ENCODE results near the gene DCUN1D4. TPM values are rescaled to one million over a fixed set of nuclear protein-coding genes. Genes with fewer than 3 reads are reported as not detected.
"Not testable (repeated sequence)": the region's sequence is repeated elsewhere in the genome, so short reads cannot be mapped to it uniquely, and the experiment has no call there.

The DCUN1D4 gene
- total RNA-seq, 1 donor from 2014 or later: 62.4 TPM

DNA sequence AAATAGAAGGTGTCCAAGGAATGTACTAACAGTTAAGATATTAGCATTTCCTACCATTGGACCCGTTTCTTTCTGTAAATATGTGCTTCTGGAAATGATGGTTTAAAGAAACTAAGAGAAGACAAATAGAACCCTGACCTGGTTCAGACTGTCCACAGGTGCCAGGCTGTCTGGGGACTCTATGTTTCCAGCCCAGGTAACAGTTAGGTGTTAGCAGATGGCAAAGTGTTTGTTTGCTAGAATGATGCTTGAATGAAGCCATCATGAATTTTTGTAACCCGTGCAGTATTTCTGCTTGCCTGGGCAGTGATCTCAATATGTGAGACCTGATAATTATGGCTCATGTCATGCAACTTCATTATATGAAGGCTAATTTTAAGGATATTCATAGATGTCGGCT lies 89.7 kb downstream of the DCUN1D4 start:
- Mint-ChIP-seq H3K27ac (no peak overlapping the region), H3K9me3 (no peaks in the 10 kb centered on the region), H3K4me3 (no peak overlapping the region), H3K27me3 (peaks cover 2% of the 10 kb centered on the region), H3K4me1 (ENCODE audit: unreplicated experiment) (no peaks in the 10 kb centered on the region), H3K36me3 (no peaks in the 10 kb centered on the region)
- DNase-seq (ENCODE audit: extremely low spot score, unreplicated experiment): no peak
- TF ChIP-seq, protein P1, sequence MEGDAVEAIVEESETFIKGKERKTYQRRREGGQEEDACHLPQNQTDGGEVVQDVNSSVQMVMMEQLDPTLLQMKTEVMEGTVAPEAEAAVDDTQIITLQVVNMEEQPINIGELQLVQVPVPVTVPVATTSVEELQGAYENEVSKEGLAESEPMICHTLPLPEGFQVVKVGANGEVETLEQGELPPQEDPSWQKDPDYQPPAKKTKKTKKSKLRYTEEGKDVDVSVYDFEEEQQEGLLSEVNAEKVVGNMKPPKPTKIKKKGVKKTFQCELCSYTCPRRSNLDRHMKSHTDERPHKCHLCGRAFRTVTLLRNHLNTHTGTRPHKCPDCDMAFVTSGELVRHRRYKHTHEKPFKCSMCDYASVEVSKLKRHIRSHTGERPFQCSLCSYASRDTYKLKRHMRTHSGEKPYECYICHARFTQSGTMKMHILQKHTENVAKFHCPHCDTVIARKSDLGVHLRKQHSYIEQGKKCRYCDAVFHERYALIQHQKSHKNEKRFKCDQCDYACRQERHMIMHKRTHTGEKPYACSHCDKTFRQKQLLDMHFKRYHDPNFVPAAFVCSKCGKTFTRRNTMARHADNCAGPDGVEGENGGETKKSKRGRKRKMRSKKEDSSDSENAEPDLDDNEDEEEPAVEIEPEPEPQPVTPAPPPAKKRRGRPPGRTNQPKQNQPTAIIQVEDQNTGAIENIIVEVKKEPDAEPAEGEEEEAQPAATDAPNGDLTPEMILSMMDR (conservative IDR thresholded peaks at IDR 0.05): no peak

DNA sequence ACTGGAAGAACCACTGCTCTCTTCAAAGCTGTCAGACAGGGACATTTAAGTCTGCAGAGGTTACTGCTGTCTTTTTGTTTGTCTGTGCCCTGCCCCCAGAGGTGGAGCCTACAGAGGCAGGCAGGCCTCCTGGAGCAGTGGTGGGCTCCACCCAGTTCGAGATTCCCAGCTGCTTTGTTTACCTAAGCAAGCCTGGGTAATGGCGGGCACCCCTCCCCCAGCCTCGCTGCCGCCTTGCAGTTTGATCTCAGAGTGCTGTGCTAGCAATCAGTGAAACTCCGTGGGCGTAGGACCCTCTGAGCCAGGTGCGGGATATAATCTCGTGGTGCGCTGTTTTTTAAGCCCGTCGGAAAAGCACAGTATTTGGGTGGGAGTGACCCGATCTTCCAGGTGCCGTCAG lies 97.5 kb downstream of the DCUN1D4 start:
- not testable (repeated sequence) for DNase-seq (ENCODE audit: extremely low spot score, unreplicated experiment); H3K9me3 Mint-ChIP-seq; H3K4me3 Mint-ChIP-seq; H3K36me3 Mint-ChIP-seq; H3K4me1 Mint-ChIP-seq (ENCODE audit: unreplicated experiment); H3K27ac Mint-ChIP-seq; H3K27me3 Mint-ChIP-seq

DNA sequence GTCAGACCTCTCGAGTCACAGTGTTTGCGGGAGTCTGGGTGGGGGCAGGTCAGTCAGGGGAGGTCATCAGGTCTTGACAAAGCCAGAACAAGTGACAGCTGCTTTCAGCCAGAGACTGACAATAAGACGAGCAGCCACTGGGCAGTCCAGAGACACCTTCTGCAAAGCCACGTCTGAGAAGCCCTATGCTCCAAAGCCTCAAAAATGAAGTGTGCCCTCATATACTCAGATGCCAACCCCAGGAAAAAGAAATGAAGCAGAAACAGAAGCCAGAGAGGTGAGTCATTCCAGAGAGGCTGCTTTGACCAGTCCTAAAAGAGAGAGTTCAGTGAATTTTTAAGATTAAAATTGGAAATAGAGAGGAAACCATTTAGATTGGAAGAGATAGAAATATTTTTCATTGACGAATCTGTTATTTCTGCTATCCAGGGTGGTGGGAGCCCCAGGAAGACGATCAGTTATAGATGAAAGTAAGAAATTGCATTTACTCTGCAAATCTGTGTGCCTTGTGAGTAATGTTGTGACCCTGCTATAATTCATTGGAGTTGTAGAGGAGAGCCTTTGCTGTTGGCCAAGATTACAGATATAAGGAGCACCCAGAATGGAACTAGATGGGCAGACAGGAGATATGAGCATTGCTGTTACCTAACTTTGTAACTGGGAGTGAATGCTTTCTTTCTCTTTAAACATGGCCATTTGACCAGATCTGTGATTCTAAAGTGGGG lies 99.3 kb downstream of the DCUN1D4 start:
- H3K4me3 Mint-ChIP-seq: no peak overlapping the region
- no peaks in the 10 kb centered on the region for H3K36me3 Mint-ChIP-seq
- H3K27ac Mint-ChIP-seq: no peak overlapping the region
- TF ChIP-seq, protein P1 (conservative IDR thresholded peaks at IDR 0.05): no peak
- DNase-seq (ENCODE audit: extremely low spot score, unreplicated experiment): no peak
- no peaks in the 10 kb centered on the region for H3K4me1 Mint-ChIP-seq (ENCODE audit: unreplicated experiment)
- no peaks in the 10 kb centered on the region for H3K27me3 Mint-ChIP-seq
- no peaks in the 10 kb centered on the region for H3K9me3 Mint-ChIP-seq

- H3K27ac Mint-ChIP-seq: no peak overlapping the region
Observed at GRCh38 chr4:51942833-51943215, 99.9 kb downstream of the DCUN1D4 start.

GRCh38 chr4:51943221-51943620 lies 100.3 kb downstream of the DCUN1D4 start:
- TF ChIP-seq, protein P1 (conservative IDR thresholded peaks at IDR 0.05): no peak
- no peaks in the 10 kb centered on the region for H3K9me3 Mint-ChIP-seq
- no peaks in the 10 kb centered on the region for H3K27me3 Mint-ChIP-seq
- no peak overlapping the region for H3K27ac Mint-ChIP-seq
- no peaks in the 10 kb centered on the region for H3K4me1 Mint-ChIP-seq (ENCODE audit: unreplicated experiment)
- H3K36me3 Mint-ChIP-seq: no peaks in the 10 kb centered on the region
- no peak overlapping the region for H3K4me3 Mint-ChIP-seq
- DNase-seq (ENCODE audit: extremely low spot score, unreplicated experiment): no peak

More at GRCh38 chr4:51942833-51943215, 99.9 kb downstream of the DCUN1D4 start:
- H3K27me3 Mint-ChIP-seq: no peaks in the 10 kb centered on the region
- TF ChIP-seq, protein P1 (conservative IDR thresholded peaks at IDR 0.05): no peak
- no peak for DNase-seq (ENCODE audit: extremely low spot score, unreplicated experiment)
- no peaks in the 10 kb centered on the region for H3K4me1 Mint-ChIP-seq (ENCODE audit: unreplicated experiment)
- H3K4me3 Mint-ChIP-seq: no peak overlapping the region
- no peaks in the 10 kb centered on the region for H3K36me3 Mint-ChIP-seq
- no peaks in the 10 kb centered on the region for H3K9me3 Mint-ChIP-seq

- H3K27ac Mint-ChIP-seq: no peak overlapping the region
- DNase-seq (ENCODE audit: extremely low spot score, unreplicated experiment): no peak
- H3K27me3 Mint-ChIP-seq: no peaks in the 10 kb centered on the region
- H3K9me3 Mint-ChIP-seq: no peaks in the 10 kb centered on the region
- no peaks in the 10 kb centered on the region for H3K4me1 Mint-ChIP-seq (ENCODE audit: unreplicated experiment)
- no peak overlapping the region for H3K4me3 Mint-ChIP-seq
- no peaks in the 10 kb centered on the region for H3K36me3 Mint-ChIP-seq
- TF ChIP-seq, protein P1 (conservative IDR thresholded peaks at IDR 0.05): no peak
Observed at GRCh38 chr4:51958199-51958968, 115.4 kb downstream of the DCUN1D4 start.
